Neural cell (in vitro differentiated cells): ENCODE measurements around the gene NTF3. TPM values are rescaled to one million over a fixed set of nuclear protein-coding genes. Genes with fewer than 3 reads are reported as not detected.

ENCODE experiments used
- H2AFZ ChIP-seq: fragments of 200-600, 300-800 bp; sonication (generic), shearing (Covaris generic); 2 replicates; pipeline ENCODE4 v1.6.0; 2014; ENCODE audit warnings: low read depth, mild to moderate bottlenecking, antibody characterized with exemption, low read length, moderate library complexity
- H3F3A ChIP-seq: fragments of 200-600 bp; shearing (Covaris generic); 2 replicates; pipeline ENCODE4 v1.6.1; 2016; ENCODE audit warnings: mild to moderate bottlenecking, moderate library complexity, mixed read lengths, antibody characterized with exemption, low read length; ENCODE audit not compliant: insufficient read depth, poor library complexity, severe bottlenecking
- H3K27ac ChIP-seq: fragments of 200-600, 300-800 bp; sonication (generic), shearing (Covaris generic); 2 replicates; pipeline ENCODE4 v1.5.1; 2014; ENCODE audit warnings: mild to moderate bottlenecking, low read length, moderate library complexity
- H3K27me3 ChIP-seq: fragments of 300-800, 200-600 bp; sonication (generic), shearing (Covaris generic); 2 replicates; pipeline ENCODE4 v1.6.0; 2014; ENCODE audit warnings: mild to moderate bottlenecking, low read depth, low read length, moderate library complexity; ENCODE audit not compliant: insufficient read depth
- H3K36me3 ChIP-seq: fragments of 300-800, 200-600 bp; sonication (generic), shearing (Covaris generic); 2 replicates; pipeline ENCODE4 v1.5.1; 2014; ENCODE audit warnings: mild to moderate bottlenecking, antibody characterized with exemption, low read length, moderate library complexity; ENCODE audit not compliant: insufficient read depth
- H3K4me2 ChIP-seq: fragments of 300-800, 200-600 bp; sonication (generic), shearing (Covaris generic); 2 replicates; pipeline ENCODE4 v1.6.0; 2014; ENCODE audit warnings: mild to moderate bottlenecking, low read length
- H3K4me3 ChIP-seq: fragments of 300-800, 200-600 bp; sonication (generic), shearing (Covaris generic); 2 replicates; pipeline ENCODE4 v1.5.1; 2014; ENCODE audit warnings: mild to moderate bottlenecking, low read length, moderate library complexity
- H3K79me2 ChIP-seq: fragments of 200-600 bp; shearing (Covaris generic); replicated peaks from 2 replicates; pipeline ENCODE4 v1.6.0; 2014; ENCODE audit warnings: mild to moderate bottlenecking, low read length, moderate library complexity; ENCODE audit not compliant: insufficient read depth
- H3K9ac ChIP-seq: fragments of 300-800, 200-600 bp; sonication (generic), shearing (Covaris generic); 2 replicates; pipeline ENCODE4 v1.6.1; 2016; ENCODE audit warnings: mild to moderate bottlenecking, low read length, mixed read lengths
- H3K9me2 ChIP-seq: fragments of 200-600 bp; shearing (Covaris generic); 2 replicates; pipeline ENCODE4 v1.6.1; 2016; ENCODE audit warnings: mild to moderate bottlenecking, low read length, mixed read lengths; ENCODE audit not compliant: insufficient read depth
- H3K9me3 ChIP-seq: fragments of 200-600, 300-800 bp; sonication (generic), shearing (Covaris generic); 2 replicates; pipeline ENCODE4 v1.6.1; 2016; ENCODE audit warnings: mild to moderate bottlenecking, mixed run types, low read length, moderate library complexity, mixed read lengths
- H4K20me1 ChIP-seq: fragments of 200-600 bp; shearing (Covaris generic); 2 replicates; pipeline ENCODE4 v1.6.1; 2016; ENCODE audit warnings: mild to moderate bottlenecking, mixed run types; ENCODE audit not compliant: insufficient read depth
- EP300 ChIP-seq: fragments of 450-650 bp; conservative IDR thresholded peaks from 2 replicates; pipeline ENCODE4 v1.6.1; 2014; ENCODE audit warnings: antibody characterized with exemption, mild to moderate bottlenecking, moderate library complexity; ENCODE audit not compliant: poor library complexity, severe bottlenecking
- EZH2 ChIP-seq: fragments of 200-600, 300-800 bp; shearing (Covaris generic), sonication (generic); IDR thresholded peaks from 2 replicates; pipeline ENCODE4 v1.6.1; 2014; ENCODE audit warnings: antibody characterized with exemption, low read length, borderline replicate concordance, mild to moderate bottlenecking; ENCODE audit not compliant: insufficient read depth, poor library complexity, severe bottlenecking
- MXI1 ChIP-seq: fragments of 450-650 bp; conservative IDR thresholded peaks from 2 replicates; pipeline ENCODE4 v1.6.1; 2014; ENCODE audit warnings: antibody characterized with exemption, mild to moderate bottlenecking; ENCODE audit not compliant: poor library complexity, severe bottlenecking
- POLR2AphosphoS5 ChIP-seq: IDR thresholded peaks from 2 replicates; pipeline ENCODE4 v1.6.1; 2012
- RAD21 ChIP-seq: fragments of 450-650 bp; conservative IDR thresholded peaks from 2 replicates; pipeline ENCODE4 v1.6.1; 2014; ENCODE audit warnings: antibody characterized with exemption, mild to moderate bottlenecking, moderate library complexity
- SMC3 ChIP-seq: fragments of 450-650 bp; conservative IDR thresholded peaks from 2 replicates; pipeline ENCODE4 v1.6.1; 2014; ENCODE audit warnings: antibody characterized with exemption, mild to moderate bottlenecking, moderate library complexity; ENCODE audit not compliant: poor library complexity
- TAF1 ChIP-seq: IDR thresholded peaks from 2 replicates; pipeline ENCODE4 v1.6.1; 2012; ENCODE audit warnings: low read depth
- polyA plus RNA-seq: library from polyadenylated mRNA; depleted of rRNA; stranded (reverse); fragments of >200 nt; gene quantifications from 2 replicates; pipeline ENCODE4 v1.2.3, GENCODE V29; 2014
- TF ChIP-seq, protein P1 (sequence below): fragments of 450-650 bp; IDR thresholded peaks from 2 replicates; pipeline ENCODE4 v1.5.1; 2014; ENCODE audit warnings: antibody characterized with exemption, mild to moderate bottlenecking, moderate library complexity; ENCODE audit not compliant: poor library complexity, severe bottlenecking
- TF ChIP-seq, protein P2 (sequence below): IDR thresholded peaks from 2 replicates; pipeline ENCODE4 v1.6.1; 2012; ENCODE audit warnings: borderline replicate concordance

NTF3 gene
- polyA plus RNA-seq, 1 donor from 2014 or later: not detected

GRCh38 chr12:5456906-5457305, 25.0 kb downstream of the NTF3 start:
- H3K4me2 ChIP-seq: no peak overlapping the region
- H3K36me3 ChIP-seq: no peaks in the 10 kb centered on the region
- no peaks in the 10 kb centered on the region for H3K9me2 ChIP-seq
- TF ChIP-seq, protein P1, sequence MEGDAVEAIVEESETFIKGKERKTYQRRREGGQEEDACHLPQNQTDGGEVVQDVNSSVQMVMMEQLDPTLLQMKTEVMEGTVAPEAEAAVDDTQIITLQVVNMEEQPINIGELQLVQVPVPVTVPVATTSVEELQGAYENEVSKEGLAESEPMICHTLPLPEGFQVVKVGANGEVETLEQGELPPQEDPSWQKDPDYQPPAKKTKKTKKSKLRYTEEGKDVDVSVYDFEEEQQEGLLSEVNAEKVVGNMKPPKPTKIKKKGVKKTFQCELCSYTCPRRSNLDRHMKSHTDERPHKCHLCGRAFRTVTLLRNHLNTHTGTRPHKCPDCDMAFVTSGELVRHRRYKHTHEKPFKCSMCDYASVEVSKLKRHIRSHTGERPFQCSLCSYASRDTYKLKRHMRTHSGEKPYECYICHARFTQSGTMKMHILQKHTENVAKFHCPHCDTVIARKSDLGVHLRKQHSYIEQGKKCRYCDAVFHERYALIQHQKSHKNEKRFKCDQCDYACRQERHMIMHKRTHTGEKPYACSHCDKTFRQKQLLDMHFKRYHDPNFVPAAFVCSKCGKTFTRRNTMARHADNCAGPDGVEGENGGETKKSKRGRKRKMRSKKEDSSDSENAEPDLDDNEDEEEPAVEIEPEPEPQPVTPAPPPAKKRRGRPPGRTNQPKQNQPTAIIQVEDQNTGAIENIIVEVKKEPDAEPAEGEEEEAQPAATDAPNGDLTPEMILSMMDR: no peak
- TF ChIP-seq POLR2AphosphoS5: no peak
- TF ChIP-seq EP300: no peak
- no peak for TF ChIP-seq TAF1
- TF ChIP-seq SMC3: no peak
- TF ChIP-seq RAD21: no peak
- TF ChIP-seq EZH2: no peak
- TF ChIP-seq, protein P2, sequence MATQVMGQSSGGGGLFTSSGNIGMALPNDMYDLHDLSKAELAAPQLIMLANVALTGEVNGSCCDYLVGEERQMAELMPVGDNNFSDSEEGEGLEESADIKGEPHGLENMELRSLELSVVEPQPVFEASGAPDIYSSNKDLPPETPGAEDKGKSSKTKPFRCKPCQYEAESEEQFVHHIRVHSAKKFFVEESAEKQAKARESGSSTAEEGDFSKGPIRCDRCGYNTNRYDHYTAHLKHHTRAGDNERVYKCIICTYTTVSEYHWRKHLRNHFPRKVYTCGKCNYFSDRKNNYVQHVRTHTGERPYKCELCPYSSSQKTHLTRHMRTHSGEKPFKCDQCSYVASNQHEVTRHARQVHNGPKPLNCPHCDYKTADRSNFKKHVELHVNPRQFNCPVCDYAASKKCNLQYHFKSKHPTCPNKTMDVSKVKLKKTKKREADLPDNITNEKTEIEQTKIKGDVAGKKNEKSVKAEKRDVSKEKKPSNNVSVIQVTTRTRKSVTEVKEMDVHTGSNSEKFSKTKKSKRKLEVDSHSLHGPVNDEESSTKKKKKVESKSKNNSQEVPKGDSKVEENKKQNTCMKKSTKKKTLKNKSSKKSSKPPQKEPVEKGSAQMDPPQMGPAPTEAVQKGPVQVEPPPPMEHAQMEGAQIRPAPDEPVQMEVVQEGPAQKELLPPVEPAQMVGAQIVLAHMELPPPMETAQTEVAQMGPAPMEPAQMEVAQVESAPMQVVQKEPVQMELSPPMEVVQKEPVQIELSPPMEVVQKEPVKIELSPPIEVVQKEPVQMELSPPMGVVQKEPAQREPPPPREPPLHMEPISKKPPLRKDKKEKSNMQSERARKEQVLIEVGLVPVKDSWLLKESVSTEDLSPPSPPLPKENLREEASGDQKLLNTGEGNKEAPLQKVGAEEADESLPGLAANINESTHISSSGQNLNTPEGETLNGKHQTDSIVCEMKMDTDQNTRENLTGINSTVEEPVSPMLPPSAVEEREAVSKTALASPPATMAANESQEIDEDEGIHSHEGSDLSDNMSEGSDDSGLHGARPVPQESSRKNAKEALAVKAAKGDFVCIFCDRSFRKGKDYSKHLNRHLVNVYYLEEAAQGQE: no peak
- TF ChIP-seq MXI1: no peak
- H3K4me3 ChIP-seq: no peak overlapping the region
- H3K9me3 ChIP-seq: no peaks in the 10 kb centered on the region
- H4K20me1 ChIP-seq: no peaks in the 10 kb centered on the region
- no peak overlapping the region for H3K27ac ChIP-seq
- no peaks in the 10 kb centered on the region for H3K79me2 ChIP-seq
- H3K27me3 ChIP-seq: no peaks in the 10 kb centered on the region
- no peak overlapping the region for H2AFZ ChIP-seq
- H3K9ac ChIP-seq: no peak overlapping the region
- no peaks in the 10 kb centered on the region for H3F3A ChIP-seq

- Histone ChIP-seq H3K27ac (no peak overlapping the region), H3K27me3 (no peaks in the 10 kb centered on the region), H3K4me2 (no peak overlapping the region), H3K9ac (no peak overlapping the region), H3F3A (no peaks in the 10 kb centered on the region), H4K20me1 (no peaks in the 10 kb centered on the region), H3K9me3 (no peaks in the 10 kb centered on the region), H3K36me3 (no peaks in the 10 kb centered on the region), H3K79me2 (no peaks in the 10 kb centered on the region), H3K9me2 (no peaks in the 10 kb centered on the region), H2AFZ (no peak overlapping the region), H3K4me3 (no peak overlapping the region)
- TF ChIP-seq POLR2AphosphoS5 (no peak), RAD21 (no peak), TAF1 (no peak), EZH2 (no peak), SMC3 (no peak), MXI1 (no peak), EP300 (no peak)
- TF ChIP-seq, protein P2: no peak
- TF ChIP-seq, protein P1: no peak
These were observed 26.5 kb downstream of the NTF3 start for GRCh38 chr12:5458229-5459050.
